ENCODE measurements around the gene PORCN. TPM values are rescaled to one million over a fixed set of nuclear protein-coding genes. Genes with fewer than 3 reads are reported as not detected.
"Not testable (repeated sequence)": the region's sequence is repeated elsewhere in the genome, so short reads cannot be mapped to it uniquely, and the experiment has no call there.

Gene PORCN
- total RNA-seq, 1 donor from 2014 or later = 6.1 TPM

GRCh38 chrX:48540480-48540879 lies 31.7 kb downstream of the PORCN start:
- ATAC-seq (no peak), DNase-seq (no peak)
- Histone ChIP-seq H3K9me3 (no peaks in the 10 kb centered on the region), H3K27me3 (ENCODE audit: low read depth) (no peaks in the 10 kb centered on the region), H3K4me3 (peak overlapping the region; percentile 64), H3K4me1 (no peaks in the 10 kb centered on the region), H3K36me3 (peaks cover 25% of the 10 kb centered on the region), H3K27ac (peak overlapping the region; percentile 88)
- TF ChIP-seq CTCF (IDR thresholded peaks at IDR 0.05) = no peak
- intact Hi-C loops (cut with DNase I) = no loop called here

- no peak overlapping the region for H3K4me3 ChIP-seq
- DNase-seq (no peak), ATAC-seq (no peak)
- H3K36me3 ChIP-seq = peaks cover 29% of the 10 kb centered on the region
- no peak overlapping the region for H3K27ac ChIP-seq
- intact Hi-C loops (cut with DNase I) = no loop called here
- no peaks in the 10 kb centered on the region for H3K27me3 ChIP-seq (ENCODE audit: low read depth)
- no peak for TF ChIP-seq CTCF (IDR thresholded peaks at IDR 0.05)
- no peaks in the 10 kb centered on the region for H3K4me1 ChIP-seq
- H3K9me3 ChIP-seq = no peaks in the 10 kb centered on the region
Observed at GRCh38 chrX:48541140-48541814, 32.5 kb downstream of the PORCN start.

- no peaks in the 10 kb centered on the region for H3K4me1 ChIP-seq
- no peaks in the 10 kb centered on the region for H3K27me3 ChIP-seq (ENCODE audit: low read depth)
Observed at GRCh38 chrX:48548871-48549270, 40.1 kb downstream of the PORCN start.

GRCh38 chrX:48555731-48556325 lies 47.0 kb downstream of the PORCN start:
- H3K4me3 ChIP-seq; H3K27ac ChIP-seq; intact Hi-C loops (cut with DNase I); H3K4me1 ChIP-seq; ATAC-seq; DNase-seq; H3K27me3 ChIP-seq (ENCODE audit: low read depth); H3K9me3 ChIP-seq: not testable (repeated sequence)
- peaks cover 56% of the 10 kb centered on the region for H3K36me3 ChIP-seq

More at GRCh38 chrX:48548871-48549270, 40.1 kb downstream of the PORCN start:
- DNase-seq = no peak
- ATAC-seq = no peak
- Histone ChIP-seq H3K4me3 (no peak overlapping the region), H3K9me3 (no peaks in the 10 kb centered on the region), H3K36me3 (peaks cover 40% of the 10 kb centered on the region), H3K27ac (no peak overlapping the region)
- no peak for TF ChIP-seq CTCF (IDR thresholded peaks at IDR 0.05)
- intact Hi-C loops (cut with DNase I) = no loop called here

- ATAC-seq (peak in 1 of 2 donors; percentile 62), DNase-seq (no peak)
- no peaks in the 10 kb centered on the region for H3K4me1 ChIP-seq
- no peak for TF ChIP-seq CTCF (IDR thresholded peaks at IDR 0.05)
- H3K9me3 ChIP-seq = no peaks in the 10 kb centered on the region
- intact Hi-C loops (cut with DNase I) = no loop called here
- H3K27me3 ChIP-seq (ENCODE audit: low read depth) = no peaks in the 10 kb centered on the region
- no peak overlapping the region for H3K4me3 ChIP-seq
- H3K36me3 ChIP-seq = peaks cover 63% of the 10 kb centered on the region
- H3K27ac ChIP-seq = no peak overlapping the region
Observed at GRCh38 chrX:48558271-48558670, 49.5 kb downstream of the PORCN start.

- no peaks in the 10 kb centered on the region for H3K27me3 ChIP-seq (ENCODE audit: low read depth)
- no peak for TF ChIP-seq CTCF (IDR thresholded peaks at IDR 0.05)
- no peak for ATAC-seq
- no peaks in the 10 kb centered on the region for H3K4me1 ChIP-seq
- peaks cover 60% of the 10 kb centered on the region for H3K36me3 ChIP-seq
- DNase-seq = no peak
- H3K9me3 ChIP-seq = no peaks in the 10 kb centered on the region
- intact Hi-C loops (cut with DNase I) = no loop called here
- no peak overlapping the region for H3K4me3 ChIP-seq
- H3K27ac ChIP-seq = no peak overlapping the region
Observed at GRCh38 chrX:48559636-48560035, 50.8 kb downstream of the PORCN start.
